Transverse colon (tissue), 4 donors: ENCODE data around the gene GAREM1. TPM values are rescaled to one million over a fixed set of nuclear protein-coding genes. Genes with fewer than 3 reads are reported as not detected.

Experiments used
- DNase-seq: peaks from one replicate; pipeline ENCODE4 v3.0.0-alpha.2; 2019
- H3K27ac ChIP-seq, 4 donors: fragments of 200-600 bp; sonication (generic); 2 replicates each; pipeline ENCODE4 v1.5.1; 2016 to 2018; ENCODE audit warnings: inconsistent platforms in 4 of 4
- H3K27me3 ChIP-seq: fragments of 200-600 bp; sonication (generic); 2 replicates; pipeline ENCODE4 v1.5.1; 2017; ENCODE audit warnings: inconsistent platforms
- H3K36me3 ChIP-seq, 4 donors: fragments of 200-600 bp; sonication (generic); 2 replicates each; pipeline ENCODE4 v1.5.1; 2017 to 2019; ENCODE audit warnings: inconsistent platforms in 4 of 4
- H3K4me1 ChIP-seq, 4 donors: fragments of 200-600 bp; sonication (generic); 2 replicates each; pipeline ENCODE4 v1.5.1; 2017 to 2020; ENCODE audit warnings: inconsistent platforms in 4 of 4
- H3K4me3 ChIP-seq, 4 donors: fragments of 200-600 bp; sonication (generic); 1 replicate in 1 of 4; 2 replicates in 3 of 4; pipeline versions ENCODE4 v1.5.1 to v1.6.1; 2017 to 2019; ENCODE audit warnings: inconsistent platforms in 4 of 4
- H3K9me3 ChIP-seq, 2 donors: fragments of 200-600 bp; sonication (generic); 2 replicates each; pipeline ENCODE4 v1.5.1; 2017 to 2019; ENCODE audit warnings: inconsistent platforms in 2 of 2
- EP300 ChIP-seq: sonication (generic); formaldehyde crosslinking; IDR thresholded peaks from one replicate; pipeline ENCODE4 v1.6.1; 2017; ENCODE audit warnings: antibody characterized with exemption, low read depth
- POLR2A ChIP-seq: fragments of 450-650 bp; IDR thresholded peaks from one replicate; pipeline ENCODE4 v1.6.1; 2016; ENCODE audit warnings: antibody characterized with exemption, mild to moderate bottlenecking, moderate library complexity
- POLR2AphosphoS5 ChIP-seq, 3 donors: sonication (generic); formaldehyde crosslinking; IDR thresholded peaks; one replicate each; pipeline ENCODE4 v1.6.1; 2016; ENCODE audit warnings: antibody characterized with exemption in 3 of 3
- WGBS, 2 donors: methylation state at CpG; one replicate each; pipeline ENCODE4 v1.1.5; 2018; ENCODE audit warnings: low coverage in 1 of 2; 5-methylcytosine and 5-hydroxymethylcytosine counted together
- in situ Hi-C, 4 donors: fragments of 200-750 bp; cut with MboI; loops; one replicate each; pipeline versions ENCODE4 v1.15.0 to v1.15.1; 2017; ENCODE audit warnings: low sequenced_read_pairs in 3 of 4, low pct_ligation_motif_present in 1 of 4, low pct_unique_long_range_greater_than_20kb in 1 of 4
- intact Hi-C: fragments of 100-400 bp; cut with DNase I; formaldehyde crosslinking; loops from one replicate; pipeline ENCODE4 v1.15.1; 2023; ENCODE audit warnings: low total_unique reads
- total RNA-seq, 4 donors: library from RNA; depleted of rRNA; stranded (reverse); fragments of >200 nt; gene quantifications; one replicate each; pipeline ENCODE4 v1.1.0, GENCODE V29; 2016
- TF ChIP-seq, protein P1 (sequence below), 5 experiments: fragments of 200-600 bp in 3 of 5; fragments of 450-650 bp in 2 of 5; sonication (generic) in 3 of 5; IDR thresholded peaks; 1 replicate in 2 of 5; 2 replicates in 3 of 5; pipeline ENCODE4 v1.5.1; 2016 to 2017; ENCODE audit warnings: antibody characterized with exemption in 5 of 5, inconsistent platforms in 3 of 5, mild to moderate bottlenecking in 2 of 5, moderate library complexity in 1 of 5

GAREM1 gene
- total RNA-seq, 4 donors from 2014 or later: 7.9 to 47.6 (median 25.9) TPM

DNA sequence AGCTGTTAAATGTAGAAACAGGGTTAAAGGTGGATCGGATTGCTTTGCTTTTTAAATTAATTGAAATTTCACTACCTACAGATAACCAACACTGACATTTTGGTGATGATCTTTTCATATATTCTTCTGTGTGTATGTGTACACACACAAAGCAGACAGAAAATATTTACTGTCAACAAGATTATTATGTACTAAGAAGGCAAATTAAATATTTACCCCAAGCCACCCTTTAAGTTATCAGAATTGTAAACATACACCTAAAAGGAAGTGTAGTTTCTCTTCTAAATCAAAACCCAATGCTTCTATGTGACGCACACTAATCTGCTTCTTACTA, 98.7 kb downstream of the GAREM1 start:
- Histone ChIP-seq H3K27ac (peak overlapping the region; percentile 84 to 85 (median 84)), H3K9me3 (no peaks in the 10 kb centered on the region), H3K4me1 (peaks cover 15 to 64% (median 36%) of the 10 kb centered on the region in 4 donors), H3K36me3 (no peaks in the 10 kb centered on the region), H3K27me3 (no peaks in the 10 kb centered on the region), H3K4me3 (no peak overlapping the region)
- DNase-seq: no peak
- intact Hi-C loops (no loop called here), in situ Hi-C loops (loop anchor here in 1 of 4 donors (25.0 kb wide), 1 partner anchor 90 kb away; the partner anchor contains the start of gene GAREM1)
- 16 to 19% methylated on average over 2 of the region's 2 CpGs for WGBS, 2 donors
- TF ChIP-seq POLR2A: no peak
- no peak for TF ChIP-seq EP300
- TF ChIP-seq, protein P1, sequence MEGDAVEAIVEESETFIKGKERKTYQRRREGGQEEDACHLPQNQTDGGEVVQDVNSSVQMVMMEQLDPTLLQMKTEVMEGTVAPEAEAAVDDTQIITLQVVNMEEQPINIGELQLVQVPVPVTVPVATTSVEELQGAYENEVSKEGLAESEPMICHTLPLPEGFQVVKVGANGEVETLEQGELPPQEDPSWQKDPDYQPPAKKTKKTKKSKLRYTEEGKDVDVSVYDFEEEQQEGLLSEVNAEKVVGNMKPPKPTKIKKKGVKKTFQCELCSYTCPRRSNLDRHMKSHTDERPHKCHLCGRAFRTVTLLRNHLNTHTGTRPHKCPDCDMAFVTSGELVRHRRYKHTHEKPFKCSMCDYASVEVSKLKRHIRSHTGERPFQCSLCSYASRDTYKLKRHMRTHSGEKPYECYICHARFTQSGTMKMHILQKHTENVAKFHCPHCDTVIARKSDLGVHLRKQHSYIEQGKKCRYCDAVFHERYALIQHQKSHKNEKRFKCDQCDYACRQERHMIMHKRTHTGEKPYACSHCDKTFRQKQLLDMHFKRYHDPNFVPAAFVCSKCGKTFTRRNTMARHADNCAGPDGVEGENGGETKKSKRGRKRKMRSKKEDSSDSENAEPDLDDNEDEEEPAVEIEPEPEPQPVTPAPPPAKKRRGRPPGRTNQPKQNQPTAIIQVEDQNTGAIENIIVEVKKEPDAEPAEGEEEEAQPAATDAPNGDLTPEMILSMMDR (IDR thresholded peaks at IDR 0.05): no peak
- no peak for TF ChIP-seq POLR2AphosphoS5 (IDR thresholded peaks at IDR 0.05)

DNA sequence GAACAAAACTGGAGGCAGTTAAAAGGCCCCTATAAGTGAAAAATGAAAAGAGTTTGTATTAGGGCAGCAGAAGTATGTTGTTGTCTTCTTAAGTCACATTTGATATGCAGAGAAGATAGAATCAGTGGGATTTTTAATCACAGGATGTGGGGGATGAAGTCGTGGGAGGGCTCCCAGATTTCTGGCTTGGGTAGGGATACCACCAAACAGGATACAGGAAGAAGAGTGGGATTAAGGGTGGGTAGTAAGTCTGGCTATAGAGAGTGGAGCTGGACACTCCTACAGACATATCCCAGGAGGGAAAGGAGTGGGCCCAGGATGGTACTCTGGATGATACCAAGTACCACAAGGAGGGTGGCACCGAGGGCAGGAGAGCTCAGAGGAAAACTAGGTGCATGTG, 99.3 kb downstream of the GAREM1 start:
- 59 to 69% methylated on average over 1 to 2 of the region's 2 CpGs for WGBS, 2 donors
- no peaks in the 10 kb centered on the region for H3K27me3 ChIP-seq
- TF ChIP-seq, protein P1 (IDR thresholded peaks at IDR 0.05): no peak
- in situ Hi-C loops: loop anchor here in 1 of 4 donors (25.0 kb wide), 1 partner anchor 91 kb away; the partner anchor contains the start of gene GAREM1
- peaks cover 19 to 67% (median 41%) of the 10 kb centered on the region in 4 donors for H3K4me1 ChIP-seq
- H3K4me3 ChIP-seq: no peak overlapping the region
- intact Hi-C loops: no loop called here
- DNase-seq: no peak
- no peaks in the 10 kb centered on the region for H3K9me3 ChIP-seq
- no peaks in the 10 kb centered on the region for H3K36me3 ChIP-seq
- H3K27ac ChIP-seq: peak overlapping the region; percentile 84 to 85 (median 84)

DNA sequence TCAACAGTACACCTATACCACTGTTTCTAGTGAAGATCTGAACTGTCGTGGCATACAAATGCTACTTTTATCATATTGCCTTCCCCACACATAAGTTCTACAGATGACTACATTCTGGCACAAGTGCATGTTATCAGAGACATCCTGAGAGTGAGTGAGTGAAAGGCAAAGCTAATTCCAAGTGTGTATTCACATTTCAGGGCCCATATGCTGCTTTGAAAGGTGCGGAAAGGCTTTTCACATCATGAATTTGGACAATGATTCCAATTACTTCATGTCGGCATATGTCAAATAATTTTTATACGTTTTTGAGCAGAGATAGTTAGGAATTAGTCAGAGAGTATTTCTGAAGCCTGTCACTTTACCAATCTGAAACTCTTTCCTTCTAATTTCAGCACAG, 101.7 kb downstream of the GAREM1 start:
- Histone ChIP-seq H3K4me3 (no peak overlapping the region), H3K36me3 (no peaks in the 10 kb centered on the region), H3K27ac (no peak overlapping the region), H3K9me3 (no peaks in the 10 kb centered on the region), H3K27me3 (no peaks in the 10 kb centered on the region), H3K4me1 (peaks cover 23 to 74% (median 40%) of the 10 kb centered on the region in 4 donors)
- WGBS, 2 donors: 92% methylated on average over 4 of the region's 4 CpGs
- TF ChIP-seq POLR2AphosphoS5 (IDR thresholded peaks at IDR 0.05) (no peak), POLR2A (no peak), EP300 (no peak)
- TF ChIP-seq, protein P1 (IDR thresholded peaks at IDR 0.05): no peak
- intact Hi-C loops: no loop called here
- DNase-seq: no peak
- in situ Hi-C loops: loop anchor here in 1 of 4 donors (25.0 kb wide), 1 partner anchor 93 kb away; the partner anchor contains the start of gene GAREM1

DNA sequence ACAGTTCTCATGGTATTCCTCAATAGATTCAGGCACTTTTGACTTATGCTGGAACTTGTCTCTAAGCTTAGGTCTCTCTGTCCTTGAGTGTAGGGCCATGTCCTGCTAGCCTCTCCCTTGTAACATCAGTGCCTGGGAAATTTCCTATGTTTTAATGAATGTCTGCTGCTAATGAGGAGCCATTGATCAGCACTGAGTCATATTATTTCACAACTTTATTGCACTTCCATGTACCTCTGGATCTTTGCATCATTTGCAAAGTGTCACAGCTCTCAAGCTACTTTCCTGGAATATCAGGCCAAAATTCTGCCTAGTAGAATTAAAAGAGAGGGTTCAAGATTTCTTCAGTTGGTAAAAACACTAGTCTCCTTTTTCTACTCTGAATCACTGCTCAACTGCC, 102.5 kb downstream of the GAREM1 start:
- no peaks in the 10 kb centered on the region for H3K36me3 ChIP-seq
- TF ChIP-seq POLR2AphosphoS5 (IDR thresholded peaks at IDR 0.05) (no peak), POLR2A (no peak)
- in situ Hi-C loops: loop anchor here in 1 of 4 donors (25.0 kb wide), 1 partner anchor 94 kb away; the partner anchor contains the start of gene GAREM1
- H3K27ac ChIP-seq: peak overlapping the region; percentile 24 to 50 (median 44)
- no peaks in the 10 kb centered on the region for H3K9me3 ChIP-seq
- intact Hi-C loops: no loop called here
- peaks cover 23 to 66% (median 32%) of the 10 kb centered on the region in 4 donors for H3K4me1 ChIP-seq
- H3K4me3 ChIP-seq: no peak overlapping the region
- no peak for DNase-seq
- no peaks in the 10 kb centered on the region for H3K27me3 ChIP-seq
